IPS-11a (cell line): ENCODE results near the gene NLRP6.
A peak's percentile ranks its signal among the peaks of the same experiment; 100 is the strongest.
"Not testable (repeated sequence)": the region's sequence is repeated elsewhere in the genome, so short reads cannot be mapped to it uniquely, and the experiment has no call there.

Source experiments
- H3K4me3 ChIP-seq: one replicate; pipeline ENCODE4 v1.5.1; 2013; ENCODE audit warnings: low read depth, low read length, control low read depth

The NLRP6 gene

DNA sequence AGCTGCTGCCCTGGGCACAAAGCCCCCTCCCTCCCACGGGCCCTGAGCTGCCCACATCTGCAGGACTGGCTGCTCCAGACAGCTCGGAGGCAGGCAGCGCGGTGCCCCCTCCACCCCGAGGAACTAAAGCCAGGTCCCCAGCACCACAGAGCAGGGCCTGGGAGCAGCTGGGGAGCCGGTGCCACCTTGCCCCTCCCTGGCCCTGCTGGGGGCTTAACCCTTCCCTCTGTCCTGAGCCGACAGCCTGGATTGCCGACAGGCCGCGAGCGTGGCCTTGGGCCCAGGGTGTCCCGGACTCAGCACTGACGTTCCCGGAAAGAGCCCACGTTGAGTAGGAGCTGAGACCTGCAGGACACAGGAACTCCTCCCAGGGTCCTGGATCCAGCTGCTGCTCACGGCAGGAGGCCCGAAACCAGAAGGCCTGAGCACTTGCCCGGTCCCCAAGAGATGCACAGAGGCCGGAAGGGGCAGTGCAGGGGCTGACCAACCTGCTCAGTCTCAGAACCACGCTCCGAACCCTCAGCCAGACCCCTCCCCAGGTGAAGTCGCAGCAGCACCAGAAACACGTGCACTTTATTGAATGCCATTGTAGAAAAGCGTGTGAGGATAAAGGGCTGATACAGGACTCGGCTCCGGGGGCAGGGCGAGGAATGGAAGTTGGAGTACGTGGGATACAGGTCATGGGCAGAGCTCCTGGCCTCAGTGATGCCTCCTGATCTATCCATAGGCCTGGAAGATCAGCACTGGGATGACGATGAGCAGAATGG lies 41.1 kb downstream of the NLRP6 start:
- peak overlapping the region; percentile 6 for H3K4me3 ChIP-seq

DNA sequence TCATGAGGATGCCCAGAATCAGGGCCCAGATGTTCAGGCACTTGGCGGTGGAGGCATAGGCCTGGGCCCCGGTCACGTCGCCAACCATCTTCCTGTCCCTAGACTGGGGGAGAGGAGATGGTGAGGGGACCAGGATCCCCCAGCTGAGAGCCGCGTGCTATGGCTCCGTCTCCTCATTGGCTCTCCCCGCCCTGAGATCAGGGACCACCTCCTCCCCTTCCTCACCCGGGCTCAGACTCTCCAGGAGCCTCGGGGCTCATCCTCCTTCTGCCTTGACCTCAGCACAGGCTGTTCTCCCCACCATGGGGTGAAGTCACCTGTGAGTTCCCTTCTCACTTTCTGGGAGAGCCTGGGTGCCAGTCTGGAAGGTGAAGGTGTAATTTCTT lies 41.7 kb downstream of the NLRP6 start:
- H3K4me3 ChIP-seq = peak overlapping the region; percentile 6

DNA sequence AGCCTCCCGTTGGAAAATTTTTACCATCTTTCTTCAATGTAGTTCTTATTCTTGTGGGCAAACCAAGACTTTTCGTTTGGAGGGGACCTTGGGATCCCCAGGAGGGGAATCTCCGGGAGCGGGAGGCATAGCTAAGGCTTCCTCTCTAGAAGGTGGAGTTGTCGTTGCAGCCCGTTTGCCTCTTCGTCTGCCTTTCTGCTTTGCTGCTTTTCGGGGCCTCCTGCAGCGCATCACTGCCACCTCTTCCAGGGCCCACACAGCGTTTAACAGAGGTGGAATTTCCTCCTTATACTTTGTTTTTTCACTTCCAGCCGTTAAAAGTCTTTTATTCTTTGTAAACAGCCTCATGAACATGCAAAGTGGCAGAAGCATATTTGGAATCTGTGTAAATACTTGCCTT lies 45.9 kb downstream of the NLRP6 start:
- H3K4me3 ChIP-seq = no peak overlapping the region

DNA sequence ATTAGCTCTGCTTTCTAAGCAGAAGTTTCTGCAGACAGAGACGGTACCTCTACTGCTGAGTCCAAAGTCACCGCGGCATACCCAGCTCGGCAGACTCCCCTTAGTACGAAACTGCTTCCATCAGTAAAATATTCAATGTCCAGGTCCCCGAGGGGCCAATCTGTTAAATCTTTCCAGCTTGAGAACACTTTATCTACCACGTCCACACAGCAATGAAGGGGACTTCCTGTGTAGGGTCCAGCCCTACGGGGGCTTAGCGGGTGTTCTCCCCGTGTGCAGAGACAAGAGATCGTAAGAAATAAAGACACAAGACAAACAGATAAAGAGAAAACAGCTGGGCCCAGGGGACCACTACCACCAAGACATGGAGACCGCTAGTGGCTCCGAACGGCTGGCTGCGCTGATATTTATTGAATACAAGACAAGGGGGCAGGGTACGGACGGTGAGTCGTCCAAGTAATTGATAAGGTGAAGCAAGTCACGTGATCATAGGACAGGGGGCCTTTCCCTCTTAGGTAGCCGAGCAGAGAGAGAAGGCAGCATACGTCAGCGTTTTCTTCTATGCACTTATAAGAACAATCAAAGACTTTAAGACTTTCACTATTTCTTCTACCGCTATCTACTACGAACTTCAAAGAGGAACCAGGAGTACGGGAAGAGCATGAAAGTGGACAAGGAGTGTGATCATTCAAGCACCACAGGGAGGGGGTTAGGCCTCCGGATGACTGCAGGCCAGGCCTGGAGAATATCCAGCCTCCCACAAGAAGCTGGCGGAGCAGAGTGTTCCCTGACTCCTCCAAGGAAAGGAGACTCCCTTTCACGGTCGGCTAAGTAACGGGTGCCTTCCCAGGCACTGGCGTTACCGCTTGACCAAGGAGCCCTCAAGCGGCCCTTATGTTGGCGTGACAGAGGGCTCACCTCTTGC lies 46.6 kb downstream of the NLRP6 start:
- H3K4me3 ChIP-seq = not testable (repeated sequence)

DNA sequence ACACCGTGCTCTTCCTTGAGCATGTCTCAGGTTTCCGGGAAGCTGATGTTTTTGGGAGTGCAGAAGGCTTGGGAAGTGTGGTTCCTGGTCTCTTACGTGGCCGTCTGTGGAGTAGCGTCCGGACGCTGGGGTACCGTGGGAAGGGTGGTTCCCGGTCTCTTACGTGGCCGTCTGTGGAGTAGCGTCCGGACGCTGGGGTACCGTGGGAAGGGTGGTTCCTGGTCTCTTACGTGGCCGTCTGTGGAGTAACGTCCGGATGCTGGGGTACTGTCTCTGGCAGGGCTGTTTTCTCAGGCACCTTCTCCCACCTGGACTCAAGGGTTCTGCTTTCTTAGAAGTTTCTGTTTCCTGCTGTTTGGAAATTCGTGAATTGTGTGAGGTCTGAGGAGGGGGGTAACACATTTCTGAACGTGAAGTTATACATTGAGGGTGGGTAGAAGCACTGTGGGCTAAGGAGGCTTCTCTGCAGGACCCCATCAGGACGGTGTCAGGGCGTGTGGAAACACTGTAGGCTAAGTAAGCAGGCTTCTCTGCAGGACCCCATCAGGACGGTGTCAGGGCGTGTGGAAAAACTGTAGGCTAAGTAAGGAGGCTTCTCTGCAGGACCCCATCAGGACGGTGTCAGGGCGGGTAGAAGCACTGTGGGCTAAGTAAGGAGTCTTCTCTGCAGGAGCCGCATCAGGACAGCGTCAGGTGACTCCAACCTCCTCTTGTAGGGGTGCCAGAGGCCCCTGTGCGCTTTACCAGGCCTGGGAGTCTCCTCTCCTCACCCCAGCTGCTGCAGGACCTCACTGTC lies 47.8 kb downstream of the NLRP6 start:
- no peak overlapping the region for H3K4me3 ChIP-seq

DNA sequence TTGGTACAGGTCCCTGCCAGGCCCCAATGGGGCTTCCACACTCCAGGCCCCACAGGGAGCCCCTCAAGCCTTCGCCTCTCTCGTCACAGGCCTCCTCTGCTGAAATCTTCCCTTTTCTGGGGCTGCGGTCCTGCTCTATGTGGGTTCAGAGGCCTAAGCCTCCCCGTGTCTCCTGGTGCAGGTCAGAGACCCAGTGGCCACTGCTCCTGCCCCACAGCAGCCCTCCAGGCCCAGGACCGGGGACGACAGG lies 48.3 kb downstream of the NLRP6 start:
- H3K4me3 ChIP-seq = no peak overlapping the region

DNA sequence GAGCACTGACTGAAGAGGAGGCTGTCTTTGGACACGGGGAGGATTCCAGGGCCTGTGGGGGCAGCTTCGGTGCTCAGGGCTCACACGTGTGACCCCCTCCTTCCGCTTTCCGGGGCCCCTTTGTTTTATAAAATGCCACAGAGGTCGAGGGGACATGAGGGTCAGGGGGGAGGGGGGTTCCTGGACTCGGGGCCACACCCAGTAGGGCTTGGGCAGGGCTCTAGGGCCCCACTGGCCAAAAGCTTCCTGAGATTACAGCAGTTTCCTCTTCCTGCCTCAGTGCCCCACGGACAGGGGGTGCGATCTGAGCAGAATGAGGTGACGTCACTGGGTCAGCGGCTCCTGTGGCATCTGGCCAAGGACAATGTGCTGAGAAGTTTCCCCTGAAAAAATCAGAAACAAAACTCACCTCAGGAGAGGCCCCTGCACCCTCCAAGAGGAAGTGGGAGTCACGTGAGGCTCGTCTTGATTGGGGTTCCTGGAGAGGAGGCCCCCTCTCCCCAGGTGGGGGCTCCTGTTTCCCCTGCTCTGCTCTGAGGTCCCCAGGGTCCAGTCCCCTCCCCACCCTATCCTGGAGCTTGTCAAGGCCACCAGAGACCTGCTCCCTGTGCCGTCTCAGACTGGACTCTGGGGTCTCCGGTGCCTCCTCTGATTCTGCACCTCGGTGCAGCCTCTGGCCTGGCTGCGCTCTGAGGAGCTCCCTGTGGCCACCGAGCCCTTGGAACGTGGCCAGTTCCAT lies 48.8 kb downstream of the NLRP6 start:
- H3K4me3 ChIP-seq = no peak overlapping the region

DNA sequence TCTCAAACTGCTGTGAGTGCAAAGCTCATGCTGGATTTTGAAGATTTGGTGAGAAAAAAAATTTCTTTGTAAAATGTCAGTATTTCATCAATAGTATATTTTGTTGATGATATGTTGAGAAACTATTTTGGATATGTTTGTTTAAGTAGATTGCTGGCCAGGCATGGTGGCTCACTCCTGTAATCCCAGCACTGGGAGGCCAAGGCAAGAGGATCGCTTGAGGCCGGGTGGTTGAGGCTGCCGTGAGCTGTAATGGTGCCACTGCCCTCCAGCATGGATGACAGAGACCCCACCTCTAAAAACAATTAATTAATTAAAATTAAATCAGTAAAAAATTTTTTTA lies 49.3 kb downstream of the NLRP6 start:
- no peak overlapping the region for H3K4me3 ChIP-seq

DNA sequence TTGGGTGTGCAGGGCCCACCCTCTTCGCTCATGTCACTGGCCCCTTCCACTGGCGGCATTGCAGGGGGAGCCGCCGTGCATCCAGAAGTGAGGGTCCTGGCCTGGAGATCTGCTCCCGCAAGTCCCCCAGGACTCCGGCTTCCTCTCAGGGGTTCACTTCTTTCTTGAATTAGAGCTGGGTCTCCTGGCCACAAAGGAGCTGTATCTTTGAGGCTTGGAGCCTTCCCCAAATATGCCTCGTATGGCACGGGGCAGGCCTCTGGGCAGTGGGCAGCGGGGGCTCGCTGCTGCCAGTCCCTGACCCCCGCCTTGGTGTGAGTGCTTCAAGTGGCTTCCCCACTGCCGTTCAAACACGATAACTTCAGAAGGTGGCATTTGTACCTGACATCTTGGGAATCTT lies 49.8 kb downstream of the NLRP6 start:
- no peak overlapping the region for H3K4me3 ChIP-seq

DNA sequence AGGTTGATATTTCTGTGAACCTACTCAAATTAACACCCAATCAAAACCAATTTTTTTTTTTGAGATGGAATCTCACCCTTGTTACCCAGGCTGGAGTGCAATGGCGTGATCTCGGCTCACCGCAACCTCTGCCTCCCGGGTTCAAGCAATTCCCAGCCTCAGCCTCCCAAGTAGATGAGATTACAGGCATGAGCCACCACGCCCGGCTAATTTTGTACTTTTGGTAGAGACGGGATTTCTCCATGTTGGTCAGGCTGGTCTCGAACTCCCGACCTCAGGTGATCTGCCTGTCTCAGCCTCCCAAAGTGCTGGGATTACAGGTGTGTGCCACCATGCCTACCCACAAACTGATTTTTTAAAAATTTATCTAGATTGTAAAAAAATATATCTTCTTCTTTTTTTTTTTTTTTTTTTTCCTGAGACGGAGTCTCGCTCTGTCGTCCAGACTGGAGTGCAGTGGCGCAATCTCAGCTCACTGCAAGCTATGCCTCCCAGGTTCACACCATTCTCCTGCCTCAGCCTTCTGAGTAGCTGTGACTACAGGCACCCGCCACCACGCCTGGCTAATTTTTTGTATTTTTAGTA lies 50.4 kb downstream of the NLRP6 start:
- not testable (repeated sequence) for H3K4me3 ChIP-seq

DNA sequence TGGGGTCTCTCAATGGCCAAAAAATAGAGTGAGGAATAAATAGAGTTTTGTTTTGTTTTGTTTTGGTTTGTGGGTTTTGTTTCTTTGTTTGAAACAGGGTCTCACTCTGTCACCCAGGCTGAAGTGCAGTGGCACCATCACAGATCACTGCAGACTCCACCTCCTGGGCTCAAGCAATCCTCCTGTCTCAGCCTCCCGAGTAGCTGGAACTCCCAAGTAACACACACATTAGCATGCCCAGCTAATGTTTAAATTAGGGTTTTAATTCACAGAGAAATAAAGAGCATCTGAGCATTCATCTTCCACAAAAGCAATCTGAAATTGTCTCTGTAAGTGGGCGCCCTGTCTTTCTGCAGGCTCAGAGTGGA lies 51.7 kb downstream of the NLRP6 start:
- no peak overlapping the region for H3K4me3 ChIP-seq

DNA sequence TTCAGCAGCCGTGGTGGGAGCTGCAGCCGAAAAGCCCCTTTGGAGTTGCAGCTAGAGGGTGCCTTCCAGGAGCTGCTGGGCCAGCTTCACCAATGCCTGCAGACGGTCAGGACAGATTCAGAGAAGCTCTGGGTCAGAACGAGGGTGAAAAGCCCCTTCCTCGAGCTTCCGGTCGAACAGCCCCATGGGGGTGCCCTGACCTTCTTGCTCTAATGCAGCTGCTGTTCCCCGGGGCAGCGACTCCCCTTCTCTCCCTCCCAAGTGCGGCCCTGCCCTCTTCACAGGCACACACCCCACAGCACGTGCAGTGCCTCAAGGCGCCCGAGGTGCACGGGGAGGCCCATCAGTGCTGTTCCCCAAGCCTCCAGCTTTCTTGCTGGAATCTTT lies 52.1 kb downstream of the NLRP6 start:
- H3K4me3 ChIP-seq = no peak overlapping the region

DNA sequence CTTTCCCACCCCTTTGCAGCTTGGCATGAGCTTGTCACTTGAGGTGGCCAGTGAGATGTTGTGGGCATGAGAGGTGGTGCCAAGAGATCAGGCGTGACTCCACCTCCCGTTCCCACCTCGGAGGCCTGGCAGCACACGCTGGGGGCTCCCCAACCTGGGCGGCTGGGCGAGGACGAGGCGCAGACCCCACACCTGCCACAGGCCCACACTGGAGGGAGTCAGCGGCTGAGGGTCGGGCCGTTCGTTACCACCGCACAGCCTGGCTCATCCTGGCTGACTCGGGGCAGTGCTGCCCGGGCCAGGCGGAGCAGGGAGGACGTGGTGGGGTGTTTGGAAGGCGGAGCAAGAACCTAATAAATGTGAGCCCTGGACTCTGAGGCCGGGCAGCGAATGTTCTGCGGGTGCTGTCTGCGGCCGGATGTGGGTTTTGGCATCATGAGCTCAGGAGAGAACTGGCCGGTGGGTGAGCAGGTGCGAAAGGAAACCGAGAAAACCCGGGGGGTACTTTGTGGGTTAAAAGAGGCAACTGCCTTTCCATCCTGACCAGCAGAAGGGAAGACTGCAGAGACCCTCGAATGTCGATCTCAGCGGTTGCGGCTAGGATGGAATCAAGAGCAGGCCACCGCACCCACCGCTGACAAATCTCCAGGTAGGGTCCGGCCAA lies 52.6 kb downstream of the NLRP6 start:
- H3K4me3 ChIP-seq = no peak overlapping the region

DNA sequence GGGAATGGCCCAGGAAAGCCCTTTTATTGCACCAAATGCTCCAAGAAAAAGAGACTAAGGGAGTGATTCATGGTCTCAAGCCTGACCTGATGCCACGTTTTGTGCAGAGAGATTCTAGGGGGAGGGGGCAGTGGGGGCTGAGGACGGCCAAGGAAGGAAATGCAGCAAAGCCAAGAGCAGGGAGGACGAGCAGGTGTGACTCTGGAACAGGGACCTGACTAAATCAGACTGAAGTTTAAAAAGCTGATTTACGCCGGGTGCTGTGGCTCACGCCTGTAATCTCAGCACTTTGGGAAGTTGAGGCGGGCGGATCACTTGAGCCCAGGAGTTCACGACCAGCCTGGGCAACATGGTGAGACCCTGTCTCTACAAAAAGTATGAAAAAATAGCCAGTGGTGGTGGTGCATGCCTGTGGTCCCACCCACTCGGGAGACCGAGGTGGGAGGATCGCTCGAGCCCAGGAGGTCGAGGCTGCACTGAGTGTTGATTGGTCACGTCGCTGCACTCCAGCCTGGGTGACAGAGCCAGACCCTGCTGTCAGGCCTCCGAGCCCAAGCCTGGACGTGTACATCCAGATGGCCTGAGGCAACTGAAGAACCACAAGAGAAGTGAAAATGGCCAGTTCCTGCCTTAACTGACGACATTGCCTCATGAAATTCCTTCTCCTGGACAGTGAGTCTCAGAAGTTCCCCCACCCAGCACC lies 53.3 kb downstream of the NLRP6 start:
- no peak overlapping the region for H3K4me3 ChIP-seq

DNA sequence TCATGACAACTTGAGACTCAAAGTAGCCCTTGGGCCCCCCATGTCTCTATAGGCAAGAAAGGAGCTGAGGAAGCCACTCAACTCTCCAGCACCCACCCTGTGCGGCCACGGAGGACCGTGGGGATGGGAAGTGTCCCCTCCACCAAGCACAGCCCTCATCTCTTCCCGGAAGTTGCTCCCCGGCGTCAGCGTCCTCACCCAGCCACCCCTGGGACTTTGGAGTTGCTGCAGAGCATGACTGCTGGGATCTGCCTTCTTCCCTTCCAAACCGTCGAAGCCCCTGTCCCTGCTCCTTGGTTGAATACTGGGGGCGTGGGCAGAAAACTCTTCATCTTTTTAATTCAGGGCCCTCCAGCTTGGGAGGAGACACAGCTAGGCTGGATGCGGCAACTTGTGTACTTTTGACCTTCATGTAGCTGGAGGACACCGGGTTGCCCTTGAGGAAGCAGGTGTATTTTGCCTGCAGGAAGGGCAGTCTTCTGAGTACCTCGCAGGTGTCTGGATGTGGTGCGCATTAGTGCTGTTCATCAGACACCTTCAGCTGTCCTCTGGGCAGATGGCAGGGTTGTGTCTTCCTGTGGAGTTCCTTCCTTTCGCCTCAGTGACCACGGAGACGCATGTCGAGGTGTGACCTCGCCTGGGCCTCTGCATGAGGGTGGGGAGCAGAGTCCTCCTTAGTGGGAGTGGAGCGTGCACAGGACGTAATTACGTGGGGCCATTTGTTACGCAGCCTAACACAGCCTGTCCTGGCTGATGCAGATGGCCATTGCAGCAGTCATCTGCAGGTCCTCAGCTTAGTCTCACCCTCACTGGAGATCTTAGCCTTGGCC lies 54.7 kb downstream of the NLRP6 start:
- no peak overlapping the region for H3K4me3 ChIP-seq

DNA sequence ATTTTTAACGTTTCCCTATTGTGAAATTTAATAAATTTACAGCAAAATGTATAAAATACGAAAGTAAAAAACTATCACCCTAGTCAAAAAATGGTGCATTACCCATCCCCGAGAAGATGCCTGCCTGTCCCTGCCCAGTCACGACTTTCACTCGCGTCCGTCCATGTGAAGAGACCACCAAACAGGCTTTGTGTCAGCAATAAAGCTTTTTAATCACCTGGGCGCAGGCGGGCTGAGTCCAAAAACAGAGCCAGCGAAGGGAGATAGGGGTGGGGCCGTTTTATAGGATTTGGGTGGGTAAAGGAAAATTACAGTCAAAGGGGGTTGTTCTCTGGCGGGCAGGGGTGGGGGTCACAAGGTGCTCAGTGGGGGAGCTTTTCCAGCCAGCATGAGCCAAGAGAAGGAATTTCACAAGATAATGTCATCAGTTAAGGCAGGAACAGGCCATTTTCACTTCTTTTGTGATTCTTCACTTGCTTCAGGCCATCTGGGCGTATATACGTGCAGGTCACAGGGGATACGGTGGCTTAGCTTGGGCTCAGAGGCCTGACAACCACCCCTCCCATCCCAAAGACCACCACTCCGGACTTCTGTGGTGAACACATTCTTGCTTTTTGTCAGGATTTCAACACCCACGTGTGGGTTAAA lies 55.5 kb downstream of the NLRP6 start:
- not testable (repeated sequence) for H3K4me3 ChIP-seq

DNA sequence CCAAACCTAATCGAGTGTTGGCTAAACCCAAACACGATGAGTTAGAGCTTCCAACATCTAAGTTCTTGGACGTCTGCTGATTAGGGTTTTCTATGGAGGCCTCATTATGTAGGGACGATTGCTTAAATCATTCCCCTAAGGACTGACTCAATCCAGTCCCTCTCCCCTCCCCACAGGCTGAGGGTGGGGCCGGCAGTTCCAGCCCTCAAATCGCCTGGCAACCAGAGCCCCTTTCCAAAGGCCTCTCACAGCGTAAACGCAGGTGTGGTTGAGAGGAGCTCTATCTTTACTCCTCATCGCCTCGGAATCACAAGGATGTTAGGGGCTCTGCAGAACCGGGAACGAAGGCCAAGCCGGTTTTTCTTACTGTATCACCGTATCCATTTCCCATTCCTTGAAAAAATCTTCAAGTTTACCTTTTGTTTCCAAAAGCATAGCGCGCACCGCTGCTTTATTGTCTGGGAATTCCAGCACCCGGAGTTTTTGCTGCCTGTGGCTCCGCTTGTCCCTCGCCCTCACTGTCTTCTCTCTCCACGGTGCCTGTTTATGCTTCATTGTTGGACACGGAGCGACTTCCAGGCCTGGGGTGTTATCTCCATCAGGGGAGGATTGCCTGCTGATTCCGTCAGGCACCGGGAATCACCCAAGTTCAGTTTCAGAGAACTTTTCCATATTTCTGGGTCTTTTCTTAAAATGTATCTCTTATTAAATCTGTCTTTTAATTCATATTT lies 56.2 kb downstream of the NLRP6 start:
- H3K4me3 ChIP-seq = no peak overlapping the region
